CD4-positive, alpha-beta memory T cell (primary cell): Measurements from ENCODE around the gene LONRF2. TPM values are rescaled to one million over a fixed set of nuclear protein-coding genes. Genes with fewer than 3 reads are reported as not detected.

Source experiments
- CTCF ChIA-PET: fragments of 350-600 bp; sonication (Branson Sonifier 250); formaldehyde crosslinking; loops from one replicate; lab custom pipeline; 2021; ENCODE audit warnings: inconsistent platforms; ENCODE audit not compliant: partially characterized antibody; lab: Charles Lee
- POLR2A ChIA-PET: fragments of 350-600 bp; sonication (Branson Sonifier 250); formaldehyde crosslinking; loops from one replicate; lab custom pipeline; 2021; ENCODE audit not compliant: partially characterized antibody; lab: Charles Lee
- DNase-seq, 5 donors: peaks; one replicate each; pipeline versions ENCODE4 v3.0.0 to v3.0.0-alpha.2; 2020 to 2022; ENCODE audit warnings: mixed read lengths in 1 of 5
- H3K27ac ChIP-seq: one replicate; pipeline ENCODE4 v1.7.0; 2013; ENCODE audit warnings: low read depth, low read length
- H3K27me3 ChIP-seq: 2 replicates; pipeline ENCODE4 v1.7.0; 2013; ENCODE audit warnings: mild to moderate bottlenecking, low read length, moderate library complexity; ENCODE audit not compliant: insufficient read depth
- H3K36me3 ChIP-seq: 2 replicates; pipeline ENCODE4 v1.7.0; 2013; ENCODE audit warnings: mild to moderate bottlenecking, low read length, moderate library complexity; ENCODE audit not compliant: insufficient read depth
- H3K4me1 ChIP-seq: 2 replicates; pipeline ENCODE4 v1.7.0; 2013; ENCODE audit warnings: mild to moderate bottlenecking, low read length, moderate library complexity; ENCODE audit not compliant: insufficient read depth
- H3K4me3 ChIP-seq, 2 donors: one replicate each; pipeline ENCODE4 v1.7.0; 2013; ENCODE audit warnings: low read length in 2 of 2, mild to moderate bottlenecking in 1 of 2
- H3K9me3 ChIP-seq, 2 donors: one replicate each; pipeline ENCODE4 v1.7.0; 2013; ENCODE audit warnings: low read length in 2 of 2, control low read depth in 1 of 2; ENCODE audit not compliant: control insufficient read depth in 1 of 2
- H3K27ac Mint-ChIP-seq, 7 donors: one replicate each; pipeline ENCODE4 v1.8.0; 2020 to 2021; ENCODE audit warnings: mixed read lengths in 7 of 7, mild to moderate bottlenecking in 6 of 7, inconsistent platforms in 3 of 7, moderate library complexity in 3 of 7
- H3K27me3 Mint-ChIP-seq, 2 donors: one replicate each; pipeline ENCODE4 v1.8.0; 2020 to 2021; ENCODE audit warnings: mixed read lengths in 2 of 2
- H3K36me3 Mint-ChIP-seq, 2 donors: one replicate each; pipeline ENCODE4 v1.8.0; 2020 to 2021; ENCODE audit warnings: mixed read lengths in 2 of 2, inconsistent platforms in 1 of 2, mild to moderate bottlenecking in 1 of 2
- H3K4me1 Mint-ChIP-seq, 4 donors: one replicate each; pipeline ENCODE4 v1.8.0; 2020 to 2021; ENCODE audit warnings: mixed read lengths in 4 of 4, mild to moderate bottlenecking in 1 of 4
- H3K4me3 Mint-ChIP-seq, 8 donors: one replicate each; pipeline ENCODE4 v1.8.0; 2020 to 2021; ENCODE audit warnings: mixed read lengths in 8 of 8, mild to moderate bottlenecking in 7 of 8, moderate library complexity in 6 of 8, inconsistent platforms in 3 of 8
- H3K9me3 Mint-ChIP-seq, 8 donors: one replicate each; pipeline ENCODE4 v1.8.0; 2020 to 2021; ENCODE audit warnings: mixed read lengths in 8 of 8, mild to moderate bottlenecking in 5 of 8, inconsistent platforms in 3 of 8, moderate library complexity in 1 of 8
- intact Hi-C: fragments of 100-400 bp; cut with micrococcal nuclease; formaldehyde crosslinking; loops from one replicate; pipeline ENCODE4 v1.15.1; 2023
- polyA plus RNA-seq, 2 donors: library from polyadenylated mRNA; unstranded; fragments of 300-500 nt; fragmentation: Illumina TruSeq; gene quantifications; one replicate each; pipeline ENCODE4 v1.2.3, GENCODE V29; 2021
- total RNA-seq, 2 experiments: library from RNA; stranded (reverse); gene quantifications; one replicate each; pipeline ENCODE4 v1.2.3, GENCODE V29; 2021

LONRF2 gene
- total and polyA plus RNA-seq, 4 experiments from 2014 or later, result 0.03 to 0.29 (median 0.06) TPM; not detected in 1

DNA sequence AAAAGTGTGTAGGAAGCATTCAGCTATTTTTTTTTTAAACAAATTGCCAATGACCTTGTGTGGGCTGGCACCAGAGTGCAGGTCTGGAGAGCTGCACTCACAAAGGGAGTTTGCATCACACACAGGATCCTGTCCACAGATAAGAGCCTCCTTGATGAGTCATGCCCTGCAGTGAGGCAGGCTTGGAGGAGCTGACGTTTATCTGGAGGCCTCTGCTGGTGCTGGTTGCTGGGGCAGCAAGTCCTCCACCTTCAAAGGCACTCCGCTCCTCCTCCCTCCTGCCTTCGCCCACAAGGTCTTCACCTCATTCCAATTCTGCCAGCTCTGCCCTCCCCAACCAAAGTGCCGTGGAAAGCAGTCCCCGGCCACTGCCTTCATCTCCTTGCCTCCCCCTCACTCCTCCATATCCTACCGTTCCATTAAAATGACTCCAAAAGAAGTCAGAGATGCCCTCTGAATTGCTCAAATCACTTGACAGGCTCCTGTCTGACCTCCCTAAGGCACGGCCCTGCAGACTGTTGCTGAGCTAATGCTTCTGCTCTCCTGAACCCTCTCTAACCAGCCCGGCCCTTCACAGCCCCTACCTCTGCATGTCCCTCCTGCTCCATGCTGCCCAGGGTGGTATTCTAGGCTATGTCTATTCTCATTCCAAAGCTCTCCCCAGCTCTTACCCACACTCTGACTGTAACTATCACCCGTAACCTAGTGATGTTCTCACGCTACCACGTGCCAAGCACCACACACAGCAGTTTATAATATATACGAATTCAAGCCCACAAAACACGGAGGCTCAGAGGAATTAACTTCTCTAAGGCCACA lies 30.9 kb downstream of the LONRF2 start:
- no peak overlapping the region for H3K27ac ChIP-seq
- peaks cover 2 to 6% of the 10 kb centered on the region in 2 donors for H3K27me3 Mint-ChIP-seq

DNA sequence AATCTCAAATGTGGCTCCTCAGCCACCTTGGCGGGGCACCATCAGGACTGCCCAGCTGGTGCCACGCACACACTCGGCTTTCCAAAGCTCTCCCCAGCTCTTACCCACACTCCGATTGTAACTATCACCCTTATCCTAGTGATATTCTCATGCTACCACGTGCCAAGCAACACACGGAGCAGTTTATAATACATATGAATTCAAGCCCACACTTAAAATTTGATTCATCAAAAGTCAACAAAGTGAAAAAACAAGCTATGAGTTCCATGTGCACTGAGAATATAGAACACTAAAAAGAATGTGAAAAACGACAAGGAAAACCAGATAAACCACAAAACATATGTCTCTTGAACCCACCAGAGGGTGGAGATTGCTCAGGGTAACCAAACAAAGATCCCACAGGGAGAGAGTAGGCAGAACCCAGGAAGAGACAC lies 31.6 kb downstream of the LONRF2 start:
- ChIA-PET CTCF (interaction anchor here (0.6 to 1.8 kb wide), 2 partner anchors 29 to 289 kb away, joined by 3 to 7 read pairs; no protein-coding TSS in a partner anchor), POLR2A (no interaction called here)
- peaks cover 37% of the 10 kb centered on the region for H3K4me1 ChIP-seq
- intact Hi-C loops, result no loop called here
- H3K4me3 ChIP-seq, result no peak overlapping the region
- H3K4me1 Mint-ChIP-seq, result peaks cover 0 to 14% (median 2%) of the 10 kb centered on the region in 4 donors
- H3K27ac Mint-ChIP-seq, result peak overlapping the region in 2 of 7 donors; percentile 42 to 44
- no peak overlapping the region for H3K27ac ChIP-seq
- no peaks in the 10 kb centered on the region for H3K36me3 Mint-ChIP-seq
- H3K27me3 ChIP-seq, result no peaks in the 10 kb centered on the region
- peaks cover 2 to 6% of the 10 kb centered on the region in 2 donors for H3K27me3 Mint-ChIP-seq
- peaks cover 0 to 2% (median 0%) of the 10 kb centered on the region in 8 donors for H3K9me3 Mint-ChIP-seq
- peak in 1 of 5 donors; percentile 0 for DNase-seq
- no peak overlapping the region for H3K4me3 Mint-ChIP-seq
- no peaks in the 10 kb centered on the region for H3K36me3 ChIP-seq
- no peaks in the 10 kb centered on the region for H3K9me3 ChIP-seq

More for the DNA sequence above, 30.9 kb downstream of the LONRF2 start:
- no peaks in the 10 kb centered on the region for H3K27me3 ChIP-seq
- Mint-ChIP-seq H3K4me1 (peaks cover 0 to 14% (median 2%) of the 10 kb centered on the region in 4 donors), H3K36me3 (no peaks in the 10 kb centered on the region), H3K27ac (no peak overlapping the region), H3K9me3 (peaks cover 0 to 2% (median 0%) of the 10 kb centered on the region in 8 donors), H3K4me3 (no peak overlapping the region)
- H3K36me3 ChIP-seq, result no peaks in the 10 kb centered on the region
- no peaks in the 10 kb centered on the region for H3K9me3 ChIP-seq
- intact Hi-C loops, result no loop called here
- POLR2A ChIA-PET, result interaction anchor here (0.5 kb wide), 1 partner anchor 1290 kb away, joined by 6 read pairs; no protein-coding TSS in a partner anchor
- H3K4me3 ChIP-seq, result no peak overlapping the region
- DNase-seq, result peak; percentile 21 to 70 (median 54)
- peaks cover 37% of the 10 kb centered on the region for H3K4me1 ChIP-seq
- CTCF ChIA-PET, result interaction anchor here (1.3 to 1.8 kb wide), 2 partner anchors 30 to 90 kb away, joined by 4 to 7 read pairs; no protein-coding TSS in a partner anchor

DNA sequence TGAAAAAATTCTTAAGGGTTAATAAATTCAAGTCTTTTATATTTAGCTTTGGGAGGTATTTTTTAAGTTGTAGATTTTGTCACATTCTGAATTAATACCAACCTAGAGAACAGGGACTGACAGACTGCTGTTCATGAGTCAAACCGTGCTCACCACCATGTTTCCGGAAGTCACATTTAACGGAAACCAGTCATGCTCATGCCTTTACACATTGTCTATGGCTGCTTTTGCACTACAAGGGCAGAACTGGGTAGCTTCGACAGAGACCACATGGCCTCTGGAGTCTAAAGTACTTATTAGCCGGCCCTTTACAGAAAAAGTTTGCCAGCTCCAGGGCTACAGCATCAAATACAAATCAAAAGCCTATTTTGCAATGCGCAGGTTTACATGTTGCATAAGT lies 33.3 kb downstream of the LONRF2 start:
- ChIA-PET POLR2A (no interaction called here), CTCF (interaction anchor here (4.3 kb wide), 1 partner anchor 26 kb away, joined by 22 read pairs; no protein-coding TSS in a partner anchor)
- Histone ChIP-seq H3K36me3 (no peaks in the 10 kb centered on the region), H3K9me3 (no peaks in the 10 kb centered on the region), H3K27me3 (no peaks in the 10 kb centered on the region), H3K4me1 (peaks cover 37% of the 10 kb centered on the region), H3K4me3 (no peak overlapping the region), H3K27ac (no peak overlapping the region)
- Mint-ChIP-seq H3K9me3 (peaks cover 0 to 2% (median 0%) of the 10 kb centered on the region in 8 donors), H3K4me1 (peaks cover 0 to 14% (median 2%) of the 10 kb centered on the region in 4 donors), H3K4me3 (peak overlapping the region in 1 of 8 donors; percentile 15), H3K27me3 (peaks cover under 1 to 10% of the 10 kb centered on the region in 2 donors), H3K36me3 (no peaks in the 10 kb centered on the region), H3K27ac (peak overlapping the region in 2 of 7 donors; percentile 45 to 47)
- peak in 1 of 5 donors; percentile 9 for DNase-seq
- intact Hi-C loops, result no loop called here

DNA sequence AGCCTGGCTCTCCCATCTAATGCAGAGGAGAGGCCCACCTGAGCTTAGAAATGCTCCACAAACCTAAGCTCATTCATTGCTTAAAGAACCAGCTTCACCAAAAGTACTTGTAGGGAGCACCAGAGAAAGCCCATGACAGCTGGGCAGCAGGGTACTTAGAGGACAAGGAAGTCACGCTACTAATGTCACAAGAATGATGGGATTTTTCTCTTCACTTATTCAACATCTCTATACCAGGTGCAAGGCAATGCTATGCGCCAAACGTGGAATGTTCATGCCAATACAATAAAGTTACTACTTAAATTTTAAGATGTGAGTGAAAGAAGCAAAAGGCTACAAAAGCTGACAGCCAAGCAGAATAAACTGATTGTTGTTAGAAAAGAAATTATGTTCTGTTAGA lies 36.0 kb downstream of the LONRF2 start:
- Histone ChIP-seq H3K27ac (no peak overlapping the region), H3K4me1 (peaks cover 25% of the 10 kb centered on the region), H3K4me3 (no peak overlapping the region), H3K9me3 (no peaks in the 10 kb centered on the region), H3K27me3 (no peaks in the 10 kb centered on the region), H3K36me3 (no peaks in the 10 kb centered on the region)
- ChIA-PET CTCF (interaction anchor here (4.3 kb wide), 1 partner anchor 24 kb away, joined by 22 read pairs; no protein-coding TSS in a partner anchor), POLR2A (no interaction called here)
- Mint-ChIP-seq H3K27ac (no peak overlapping the region), H3K27me3 (peaks cover 4 to 12% of the 10 kb centered on the region in 2 donors), H3K9me3 (peaks cover 0 to 2% (median 0%) of the 10 kb centered on the region in 8 donors), H3K4me1 (peaks cover 0 to 14% (median 2%) of the 10 kb centered on the region in 4 donors), H3K36me3 (no peaks in the 10 kb centered on the region), H3K4me3 (no peak overlapping the region)
- intact Hi-C loops, result no loop called here
- DNase-seq, result no peak

DNA sequence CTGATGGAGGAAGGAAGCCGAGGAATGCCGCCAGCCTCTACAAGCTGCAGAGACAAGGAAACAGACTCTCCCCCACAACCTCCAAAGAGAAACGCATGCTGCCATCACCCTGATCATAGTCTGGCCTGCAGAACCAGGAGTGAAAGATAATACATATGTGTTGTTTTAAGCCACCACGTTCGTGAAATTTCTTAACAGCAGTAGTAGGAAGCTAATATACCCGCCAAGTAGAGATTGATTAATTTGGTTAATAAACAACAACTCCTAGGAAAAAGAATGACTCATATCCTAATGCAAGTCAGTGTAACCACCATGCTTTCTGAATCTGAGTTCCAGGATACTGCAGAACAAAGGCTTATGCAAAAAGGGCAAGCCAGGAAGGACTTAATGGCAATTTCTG lies 36.6 kb downstream of the LONRF2 start:
- POLR2A ChIA-PET, result no interaction called here
- no peaks in the 10 kb centered on the region for H3K36me3 ChIP-seq
- Mint-ChIP-seq H3K4me1 (peaks cover 0 to 14% (median 2%) of the 10 kb centered on the region in 4 donors), H3K36me3 (no peaks in the 10 kb centered on the region), H3K4me3 (no peak overlapping the region), H3K9me3 (peaks cover 0 to 2% (median 0%) of the 10 kb centered on the region in 8 donors), H3K27ac (no peak overlapping the region), H3K27me3 (peaks cover 5 to 12% of the 10 kb centered on the region in 2 donors)
- no peak overlapping the region for H3K27ac ChIP-seq
- no peak for DNase-seq
- intact Hi-C loops, result no loop called here
- H3K27me3 ChIP-seq, result no peaks in the 10 kb centered on the region
- CTCF ChIA-PET, result interaction anchor here (4.3 kb wide), 1 partner anchor 23 kb away, joined by 22 read pairs; no protein-coding TSS in a partner anchor
- no peak overlapping the region for H3K4me3 ChIP-seq
- no peaks in the 10 kb centered on the region for H3K9me3 ChIP-seq
- H3K4me1 ChIP-seq, result peaks cover 19% of the 10 kb centered on the region

DNA sequence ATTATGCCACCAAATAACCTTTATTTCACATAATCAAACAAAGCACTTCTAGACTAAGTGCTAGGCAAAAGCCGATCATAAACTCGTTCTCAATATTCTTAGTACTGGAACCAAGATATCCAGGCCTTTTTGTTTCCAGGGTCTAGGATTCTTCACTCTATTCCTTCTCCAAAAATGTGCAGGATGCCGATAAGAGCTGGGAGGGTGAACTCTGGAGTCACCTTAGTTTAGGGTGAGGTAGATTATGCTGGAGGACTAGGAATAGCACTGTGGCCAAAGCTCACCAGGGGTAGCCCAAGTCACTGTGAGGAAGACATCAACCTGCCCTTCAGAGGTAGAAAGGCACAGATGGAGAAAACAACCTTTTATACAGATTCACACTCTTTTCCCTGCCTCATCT lies 37.3 kb downstream of the LONRF2 start:
- H3K36me3 Mint-ChIP-seq, result no peaks in the 10 kb centered on the region
- H3K9me3 Mint-ChIP-seq, result peaks cover 0 to 2% (median 0%) of the 10 kb centered on the region in 8 donors
- Histone ChIP-seq H3K27ac (no peak overlapping the region), H3K36me3 (no peaks in the 10 kb centered on the region), H3K4me3 (no peak overlapping the region), H3K27me3 (no peaks in the 10 kb centered on the region), H3K9me3 (no peaks in the 10 kb centered on the region), H3K4me1 (peaks cover 12% of the 10 kb centered on the region)
- intact Hi-C loops, result no loop called here
- H3K27ac Mint-ChIP-seq, result no peak overlapping the region
- peaks cover 0 to 14% (median 2%) of the 10 kb centered on the region in 4 donors for H3K4me1 Mint-ChIP-seq
- CTCF ChIA-PET, result no interaction called here
- no peak overlapping the region for H3K4me3 Mint-ChIP-seq
- POLR2A ChIA-PET, result no interaction called here
- DNase-seq, result no peak
- H3K27me3 Mint-ChIP-seq, result peaks cover 6 to 15% of the 10 kb centered on the region in 2 donors
